Thyroid gland (tissue), 4 donors: ENCODE measurements around the gene CCDC152.

Experiments
- CTCF ChIP-seq, 6 experiments: fragments of 200-600 bp in 3 of 6; fragments of 450-650 bp in 3 of 6; sonication (generic) in 3 of 6; IDR thresholded peaks; one replicate each; pipeline ENCODE4 v1.5.1; 2016 to 2019; ENCODE audit warnings: antibody characterized with exemption in 6 of 6, mild to moderate bottlenecking in 2 of 6, inconsistent platforms in 1 of 6, moderate library complexity in 1 of 6
- POLR2A ChIP-seq, 2 donors: fragments of 450-650 bp; IDR thresholded peaks; one replicate each; pipeline ENCODE4 v1.6.1; 2017; ENCODE audit warnings: antibody characterized with exemption in 2 of 2, mild to moderate bottlenecking in 2 of 2, moderate library complexity in 1 of 2

DNA sequence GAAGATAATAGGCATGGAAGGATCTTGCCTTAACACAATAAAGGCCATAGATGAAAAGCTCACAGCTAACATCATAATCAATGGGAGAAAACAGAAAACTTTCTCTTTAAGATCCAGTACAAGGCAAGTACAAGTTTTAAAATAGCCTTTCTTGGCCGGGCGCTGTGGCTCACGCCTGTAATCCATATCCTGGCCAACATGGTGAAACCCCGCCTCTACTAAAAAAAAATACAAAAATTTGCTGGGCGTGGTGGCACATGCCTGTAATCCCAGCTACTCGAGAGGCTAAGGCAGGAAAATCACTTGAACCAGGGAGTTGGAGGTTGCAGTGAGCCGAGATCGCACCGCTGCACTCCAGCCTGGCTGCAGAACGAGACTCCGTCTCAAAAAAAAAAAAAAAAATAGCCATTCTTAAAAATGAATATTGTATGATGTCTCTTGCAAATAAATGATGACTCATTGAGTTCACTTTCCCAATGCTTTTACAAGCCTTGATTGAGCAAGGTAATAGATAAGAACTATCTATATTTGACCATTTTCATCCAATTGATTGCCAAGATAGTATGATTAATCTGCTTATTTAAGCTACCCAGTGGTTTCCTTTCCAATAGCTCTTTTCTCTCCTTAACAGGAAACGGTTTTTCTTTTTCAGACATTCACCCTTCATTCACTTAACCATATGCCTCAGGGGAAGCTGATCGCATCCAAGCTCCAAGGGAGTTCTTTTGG lies 15.8 kb downstream of the CCDC152 start:
- no peak for TF ChIP-seq CTCF (IDR thresholded peaks at IDR 0.05)
- no peak for TF ChIP-seq POLR2A (IDR thresholded peaks at IDR 0.05)
